Activated CD4-positive, alpha-beta T cell treated with anti-CD3 and anti-CD28 coated beads, Interleukin-2, Interleukin-4, amounts not matched to agents 100 ng/mL and 50 ng/mL, durations not matched to agents 16 hours and 8 hours (primary cell): ENCODE results near the gene NENF.

Experiments
- DNase-seq: peaks from one replicate; pipeline ENCODE4 v3.0.0-alpha.2; 2020; ENCODE audit warnings: low spot score

NENF gene

GRCh38 chr1:212431644-212432043 lies 1.1 kb upstream of the NENF start:
- no peak for DNase-seq

GRCh38 chr1:212432272-212432660 lies 454 bp upstream of the NENF start:
- DNase-seq = no peak

GRCh38 chr1:212433577-212434462 lies 1.1 kb downstream of the NENF start:
- no peak for DNase-seq

GRCh38 chr1:212434992-212435391 lies 2.3 kb downstream of the NENF start:
- no peak for DNase-seq

- no peak for DNase-seq
Measured at GRCh38 chr1:212437179-212437798, 4.6 kb downstream of the NENF start.

- DNase-seq = no peak
Measured at GRCh38 chr1:212438831-212439237, 6.1 kb downstream of the NENF start.

GRCh38 chr1:212440419-212440818 lies 7.7 kb downstream of the NENF start:
- DNase-seq = no peak

GRCh38 chr1:212442408-212442807 lies 9.7 kb downstream of the NENF start:
- DNase-seq = no peak

GRCh38 chr1:212446333-212446732 lies 13.6 kb downstream of the NENF start:
- no peak for DNase-seq

GRCh38 chr1:212447478-212447877 lies 14.8 kb downstream of the NENF start:
- DNase-seq = no peak

GRCh38 chr1:212450331-212450881 lies 17.7 kb downstream of the NENF start:
- no peak for DNase-seq

GRCh38 chr1:212451416-212452322 lies 18.9 kb downstream of the NENF start:
- DNase-seq = no peak

GRCh38 chr1:212452323-212453155 lies 19.8 kb downstream of the NENF start:
- no peak for DNase-seq

GRCh38 chr1:212453156-212453857 lies 20.6 kb downstream of the NENF start:
- no peak for DNase-seq

GRCh38 chr1:212454741-212455140 lies 22.0 kb downstream of the NENF start:
- no peak for DNase-seq

- DNase-seq = no peak
Measured at GRCh38 chr1:212455401-212455800, 22.7 kb downstream of the NENF start.

- DNase-seq = peak; percentile 85
Measured at GRCh38 chr1:212455803-212456528, 23.2 kb downstream of the NENF start.

GRCh38 chr1:212457740-212458338 lies 25.1 kb downstream of the NENF start:
- DNase-seq = peak; percentile 73

GRCh38 chr1:212458817-212459216 lies 26.1 kb downstream of the NENF start:
- DNase-seq = no peak
